AG04449 (cell line): ENCODE measurements around the gene RNF175.

Source experiments
- CTCF ChIA-PET: fragments of 350-600 bp; formaldehyde crosslinking; extraction: SDS; loops from one replicate; lab custom pipeline; 2021; ENCODE audit warnings: antibody characterized with exemption; lab: Yijun Ruan, JAX
- POLR2A ChIA-PET: fragments of 400-600, 350-600 bp; formaldehyde crosslinking; extraction: SDS; loops from one replicate; lab custom pipeline; 2020; ENCODE audit warnings: antibody characterized with exemption, inconsistent platforms; lab: Yijun Ruan, JAX
- DNase-seq: peaks from one replicate; pipeline ENCODE4 v3.0.0-alpha.2; 2010; ENCODE audit warnings: low read depth, low spot score
- H3K4me3 ChIP-seq: 2 replicates; pipeline ENCODE4 v1.5.1; 2011; ENCODE audit warnings: low read depth, mild to moderate bottlenecking, control low read depth, low read length
- TF ChIP-seq, protein P1 (sequence below): IDR thresholded peaks from one replicate; pipeline ENCODE4 v1.5.1; 2011; ENCODE audit warnings: mild to moderate bottlenecking, moderate library complexity, low read length, control low read depth, inconsistent platforms; ENCODE audit not compliant: insufficient read depth; ENCODE audit errors: missing control alignments

Gene RNF175

DNA sequence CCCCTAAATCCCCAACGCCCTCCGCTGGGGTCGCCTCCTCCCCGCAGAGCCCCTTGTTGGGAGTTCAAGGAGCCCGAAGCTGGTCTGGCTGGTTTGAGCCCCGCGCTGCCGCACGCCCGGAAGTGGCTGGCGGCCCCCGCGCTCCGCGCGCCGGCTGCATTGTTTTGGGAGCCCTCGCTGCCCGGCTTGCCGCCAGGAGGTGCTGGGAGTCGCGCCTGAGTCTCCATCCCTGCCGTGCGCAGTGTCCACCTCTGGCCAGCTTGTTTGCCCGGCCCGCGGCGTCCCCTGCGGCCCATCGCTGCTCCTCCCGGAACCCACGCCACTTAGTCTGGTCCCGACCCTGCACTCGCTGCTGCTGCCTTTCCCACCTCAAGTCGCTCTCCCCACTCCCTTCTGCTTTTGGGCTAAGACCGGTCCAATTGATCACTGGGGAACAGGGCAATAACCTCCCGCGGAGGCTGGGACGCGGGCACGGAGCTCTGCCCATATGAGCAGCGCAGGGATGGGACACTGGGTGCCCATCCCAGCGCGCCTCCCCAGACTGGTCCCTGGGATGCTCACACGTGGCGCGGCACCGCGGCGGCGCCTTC, 31.2 kb upstream of the RNF175 start:
- ChIA-PET POLR2A (no interaction called here), CTCF (no interaction called here)
- no peak for DNase-seq
- TF ChIP-seq, protein P1, sequence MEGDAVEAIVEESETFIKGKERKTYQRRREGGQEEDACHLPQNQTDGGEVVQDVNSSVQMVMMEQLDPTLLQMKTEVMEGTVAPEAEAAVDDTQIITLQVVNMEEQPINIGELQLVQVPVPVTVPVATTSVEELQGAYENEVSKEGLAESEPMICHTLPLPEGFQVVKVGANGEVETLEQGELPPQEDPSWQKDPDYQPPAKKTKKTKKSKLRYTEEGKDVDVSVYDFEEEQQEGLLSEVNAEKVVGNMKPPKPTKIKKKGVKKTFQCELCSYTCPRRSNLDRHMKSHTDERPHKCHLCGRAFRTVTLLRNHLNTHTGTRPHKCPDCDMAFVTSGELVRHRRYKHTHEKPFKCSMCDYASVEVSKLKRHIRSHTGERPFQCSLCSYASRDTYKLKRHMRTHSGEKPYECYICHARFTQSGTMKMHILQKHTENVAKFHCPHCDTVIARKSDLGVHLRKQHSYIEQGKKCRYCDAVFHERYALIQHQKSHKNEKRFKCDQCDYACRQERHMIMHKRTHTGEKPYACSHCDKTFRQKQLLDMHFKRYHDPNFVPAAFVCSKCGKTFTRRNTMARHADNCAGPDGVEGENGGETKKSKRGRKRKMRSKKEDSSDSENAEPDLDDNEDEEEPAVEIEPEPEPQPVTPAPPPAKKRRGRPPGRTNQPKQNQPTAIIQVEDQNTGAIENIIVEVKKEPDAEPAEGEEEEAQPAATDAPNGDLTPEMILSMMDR: no peak
- H3K4me3 ChIP-seq: no peak overlapping the region

- TF ChIP-seq, protein P1: no peak
- H3K4me3 ChIP-seq: no peak overlapping the region
- no peak for DNase-seq
- CTCF ChIA-PET: interaction anchor here (1.2 kb wide), 1 partner anchor 523 kb away, joined by 3 read pairs; no protein-coding TSS in a partner anchor
- POLR2A ChIA-PET: no interaction called here
Observed at GRCh38 chr4:153790500-153790865, 30.7 kb upstream of the RNF175 start.

DNA sequence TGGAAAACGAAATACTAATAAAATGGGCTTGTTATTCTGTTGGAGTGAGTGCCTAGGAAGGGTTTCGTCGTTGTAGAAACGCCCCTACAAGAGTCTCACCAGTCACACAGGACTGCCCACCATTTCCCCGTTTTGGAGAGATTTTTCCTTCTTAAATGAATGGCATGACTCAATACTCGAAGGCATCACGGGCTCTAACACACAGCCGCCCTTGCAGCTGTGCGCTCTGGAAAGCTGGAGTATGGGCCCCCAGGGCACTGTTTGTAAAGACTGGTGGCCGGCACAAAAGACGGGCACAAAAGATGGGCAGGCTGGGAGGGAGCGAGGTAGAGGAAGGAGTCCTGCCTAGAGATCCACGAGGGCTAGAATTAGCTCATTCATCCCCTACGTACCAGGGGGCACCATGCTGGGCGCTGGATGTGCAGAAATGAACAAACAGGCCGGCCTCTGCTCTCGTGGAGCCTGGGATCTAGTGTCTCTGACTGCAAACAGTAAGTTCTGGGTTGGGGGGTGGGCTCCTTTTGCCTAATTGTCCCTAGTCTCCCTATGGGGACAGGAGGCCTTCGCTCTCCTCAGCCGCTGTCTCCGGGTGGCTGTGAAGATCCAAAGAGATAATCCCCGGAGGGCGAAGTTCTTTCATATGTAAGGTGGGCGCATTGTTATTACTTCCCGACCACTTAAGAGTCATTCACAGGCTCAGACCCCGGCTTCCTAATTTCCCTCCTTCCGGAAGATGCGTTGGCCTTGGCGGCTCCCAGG, 30.1 kb upstream of the RNF175 start:
- H3K4me3 ChIP-seq: no peak overlapping the region
- TF ChIP-seq, protein P1: no peak
- no peak for DNase-seq
- ChIA-PET POLR2A (no interaction called here), CTCF (interaction anchor here (1.2 kb wide), 1 partner anchor 524 kb away, joined by 3 read pairs; no protein-coding TSS in a partner anchor)

DNA sequence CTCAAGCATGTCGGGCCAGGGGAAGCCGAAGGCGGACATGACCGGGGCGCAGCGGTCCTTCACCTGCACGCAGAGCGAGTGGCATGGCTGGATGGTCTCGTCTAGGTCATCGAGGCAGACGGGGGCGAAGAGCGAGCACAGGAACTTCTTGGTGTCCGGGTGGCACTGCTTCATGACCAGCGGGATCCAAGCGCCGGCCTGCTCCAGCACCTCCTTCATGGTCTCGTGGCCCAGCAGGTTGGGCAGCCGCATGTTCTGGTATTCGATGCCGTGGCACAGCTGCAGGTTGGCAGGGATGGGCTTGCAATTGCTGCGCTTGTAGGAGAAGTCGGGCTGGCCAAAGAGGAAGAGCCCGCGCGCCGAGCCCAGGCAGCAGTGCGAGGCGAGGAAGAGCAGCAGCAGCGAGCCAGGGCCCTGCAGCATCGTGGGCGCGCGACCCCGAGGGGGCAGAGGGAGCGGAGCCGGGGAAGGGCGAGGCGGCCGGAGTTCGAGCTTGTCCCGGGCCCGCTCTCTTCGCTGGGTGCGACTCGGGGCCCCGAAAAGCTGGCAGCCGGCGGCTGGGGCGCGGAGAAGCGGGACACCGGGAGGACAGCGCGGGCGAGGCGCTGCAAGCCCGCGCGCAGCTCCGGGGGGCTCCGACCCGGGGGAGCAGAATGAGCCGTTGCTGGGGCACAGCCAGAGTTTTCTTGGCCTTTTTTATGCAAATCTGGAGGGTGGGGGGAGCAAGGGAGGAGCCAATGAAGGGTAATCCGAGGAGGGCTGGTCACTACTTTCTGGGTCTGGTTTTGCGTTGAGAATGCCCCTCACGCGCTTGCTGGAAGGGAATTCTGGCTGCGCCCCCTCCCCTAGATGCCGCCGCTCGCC, 28.8 kb upstream of the RNF175 start, which contains the start of gene SFRP2:
Gene SFRP2, minus strand, starts transcription at position 671 of the 864 bp plus-strand sequence. Its CDS starts 248 bp downstream, at position 423.
- no peak within 1 kb of the TSS for H3K4me3 ChIP-seq
- CTCF ChIA-PET: no interaction called here

GRCh38 chr4:153788051-153788412, 28.2 kb upstream of the RNF175 start:
- TF ChIP-seq, protein P1: no peak
- no peak for DNase-seq
- H3K4me3 ChIP-seq: no peak overlapping the region
- ChIA-PET POLR2A (no interaction called here), CTCF (no interaction called here)

More for the DNA sequence above, 28.8 kb upstream of the RNF175 start, which contains the start of gene SFRP2:
- no peak for DNase-seq
- POLR2A ChIA-PET: no interaction called here
- TF ChIP-seq, protein P1: no peak
